Measurements from ENCODE around the gene LKAAEAR1.

- TF ChIP-seq POLR2AphosphoS5 (IDR thresholded peaks at IDR 0.05; ENCODE audit: low read depth, low read length) (no peak), SIN3A (IDR thresholded peaks at IDR 0.05; ENCODE audit: borderline replicate concordance, insufficient read depth, low read length) (no peak), TAF1 (IDR thresholded peaks at IDR 0.05; ENCODE audit: borderline replicate concordance, insufficient read depth, low read length) (no peak), REST (IDR thresholded peaks at IDR 0.05; ENCODE audit: insufficient read depth in 1 of 2, low read depth in 2 of 2, low read length in 2 of 2) (no peak)
These were observed 7.6 kb upstream of the LKAAEAR1 start for GRCh38 chr20:64091770-64092169.

All from PFSK-1 (cell line).